Body of pancreas (tissue), 4 donors: ENCODE results near the gene RHOT1.

Source experiments
- CTCF ChIP-seq, 7 experiments: fragments of 450-650 bp in 4 of 7; fragments of 200-600 bp in 3 of 7; sonication (generic) in 3 of 7; IDR thresholded peaks; one replicate each; pipeline ENCODE4 v1.5.1; 2016 to 2019; ENCODE audit warnings: antibody characterized with exemption in 7 of 7
- POLR2A ChIP-seq, 3 donors: fragments of 450-650 bp; IDR thresholded peaks; one replicate each; pipeline ENCODE4 v1.6.1; 2016; ENCODE audit warnings: antibody characterized with exemption in 3 of 3, mild to moderate bottlenecking in 2 of 3

- TF ChIP-seq CTCF (IDR thresholded peaks at IDR 0.05) (no peak), POLR2A (IDR thresholded peaks at IDR 0.05) (no peak)
Observed at GRCh38 chr17:32223703-32224102, 81.4 kb downstream of the RHOT1 start.
